ENCODE measurements around the gene SH3RF1. TPM values are rescaled to one million over a fixed set of nuclear protein-coding genes. Genes with fewer than 3 reads are reported as not detected.

Gene SH3RF1
- total RNA-seq, 2 donors from 2014 or later = 17.1 to 17.4 TPM

DNA sequence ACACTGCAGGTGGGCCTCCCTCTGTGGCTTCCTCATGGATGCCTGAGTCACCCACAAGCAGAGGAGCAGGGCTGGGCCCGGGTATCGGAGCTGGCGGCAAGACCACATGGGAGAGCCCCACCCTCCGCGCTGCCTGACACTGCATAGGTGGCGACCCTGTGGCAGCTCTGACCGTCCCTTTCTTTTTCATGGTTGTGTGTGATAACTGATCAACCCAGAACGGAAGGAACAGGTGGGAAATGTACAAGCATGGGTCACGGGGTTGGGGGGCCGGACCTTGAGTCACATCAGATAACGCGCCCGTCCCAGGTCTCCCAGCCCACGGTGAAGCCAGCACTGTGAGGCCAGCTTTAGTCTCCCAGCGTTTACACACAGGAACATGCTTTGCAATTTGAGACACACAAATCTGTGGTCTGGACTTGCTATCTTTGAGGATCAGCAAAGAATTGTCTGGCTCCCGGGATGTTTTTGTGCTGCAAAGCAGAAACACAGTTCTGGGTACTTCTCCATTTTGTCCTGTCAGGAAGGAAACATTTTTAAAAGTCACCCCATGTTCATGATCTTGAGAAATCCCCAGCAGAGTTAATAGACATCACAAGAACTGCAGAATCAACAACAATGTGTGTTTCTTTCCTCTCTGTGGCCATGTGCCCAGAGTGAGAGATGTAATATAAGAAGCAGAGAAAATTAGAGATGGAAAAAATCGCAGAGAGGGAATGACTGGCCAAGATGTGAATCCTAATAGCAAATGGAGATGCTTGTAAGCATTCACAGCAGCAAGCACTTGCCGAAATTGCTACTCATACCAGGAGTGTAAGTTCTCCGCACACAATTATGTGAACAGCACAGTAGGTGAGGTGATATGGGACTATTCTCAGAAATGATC, 190.6 kb downstream of the SH3RF1 start:
- peak in 2 of 4 donors; percentile 17 to 44 for DNase-seq
- intact Hi-C loops (cut with DNase I) = no loop called here
- peak; percentile 57 for ATAC-seq
- peaks cover 16% of the 10 kb centered on the region for H3K4me1 ChIP-seq
- H3K4me3 ChIP-seq = no peak overlapping the region
- TF ChIP-seq POLR2A (IDR thresholded peaks at IDR 0.05) (no peak), CTCF (IDR thresholded peaks at IDR 0.05) (no peak)
- 35 to 44% methylated on average over 19 of the region's 19 CpGs for WGBS, 2 donors
- no peaks in the 10 kb centered on the region for H3K9me3 ChIP-seq
- H3K36me3 ChIP-seq (replicated peaks in 1 of 2; ENCODE audit: insufficient read depth in 1 of 2, low read depth in 2 of 2) = no peaks in the 10 kb centered on the region
- peak overlapping the region in 2 of 4 donors; percentile 18 to 66 for H3K27ac ChIP-seq
- no peaks in the 10 kb centered on the region for H3K27me3 ChIP-seq

DNA sequence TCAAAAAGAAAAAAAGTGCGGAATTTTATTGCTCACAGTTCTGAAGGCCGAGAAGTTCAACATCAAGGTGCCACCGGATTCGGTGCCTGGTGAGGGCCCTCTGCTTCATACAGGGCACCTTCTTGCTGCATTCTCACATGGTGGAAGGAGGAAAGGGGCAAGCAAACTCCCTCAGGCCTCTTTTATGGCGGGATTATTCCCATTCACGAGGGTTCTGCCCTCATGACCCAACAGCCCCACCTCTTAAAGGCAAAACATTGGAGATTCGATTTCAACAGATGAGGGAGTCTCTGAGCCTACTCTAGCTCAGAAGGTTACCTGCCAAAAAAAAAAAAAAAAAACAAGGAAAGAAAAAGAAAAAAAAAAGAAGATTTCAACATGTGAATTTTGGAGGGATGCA, 196.6 kb downstream of the SH3RF1 start:
- no peak for DNase-seq
- no peak for ATAC-seq
- peaks cover 22% of the 10 kb centered on the region for H3K4me1 ChIP-seq
- intact Hi-C loops (cut with DNase I) = no loop called here
- no peaks in the 10 kb centered on the region for H3K36me3 ChIP-seq (replicated peaks in 1 of 2; ENCODE audit: insufficient read depth in 1 of 2, low read depth in 2 of 2)
- H3K4me3 ChIP-seq = no peak overlapping the region
- 88 to 92% methylated on average over 7 of the region's 7 CpGs for WGBS, 2 donors
- no peak overlapping the region for H3K27ac ChIP-seq
- H3K9me3 ChIP-seq = no peaks in the 10 kb centered on the region
- no peaks in the 10 kb centered on the region for H3K27me3 ChIP-seq
- TF ChIP-seq POLR2A (IDR thresholded peaks at IDR 0.05) (no peak), CTCF (IDR thresholded peaks at IDR 0.05) (no peak)

GRCh38 chr4:169071747-169072146, 199.0 kb downstream of the SH3RF1 start:
- DNase-seq (no peak), ATAC-seq (no peak)
- Histone ChIP-seq H3K9me3 (no peaks in the 10 kb centered on the region), H3K27ac (no peak overlapping the region), H3K27me3 (no peaks in the 10 kb centered on the region), H3K4me3 (no peak overlapping the region), H3K4me1 (peaks cover 22% of the 10 kb centered on the region), H3K36me3 (replicated peaks in 1 of 2; ENCODE audit: insufficient read depth in 1 of 2, low read depth in 2 of 2) (no peaks in the 10 kb centered on the region)
- no peak for TF ChIP-seq CTCF (IDR thresholded peaks at IDR 0.05)
- TF ChIP-seq POLR2A (IDR thresholded peaks at IDR 0.05) = no peak
- 65 to 81% methylated on average over 6 to 7 of the region's 7 CpGs for WGBS, 2 donors
- intact Hi-C loops (cut with DNase I) = no loop called here

DNA sequence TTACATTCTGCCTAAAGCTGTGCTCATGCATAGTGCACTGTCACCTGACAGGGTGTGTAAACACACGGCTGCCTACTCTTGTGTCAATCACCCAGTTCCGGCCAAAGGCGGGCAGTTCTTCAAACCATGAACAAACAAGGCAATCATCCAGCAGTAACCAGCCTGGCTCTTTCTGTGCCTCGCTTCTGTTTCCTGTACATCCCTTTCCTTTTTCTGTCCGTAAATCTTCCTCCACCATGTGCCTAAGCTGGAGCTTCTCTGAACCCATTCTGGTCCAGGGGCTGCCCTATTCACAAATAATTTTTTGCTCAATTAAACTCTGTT, 199.9 kb downstream of the SH3RF1 start:
- TF ChIP-seq CTCF (IDR thresholded peaks at IDR 0.05) (no peak), POLR2A (IDR thresholded peaks at IDR 0.05) (no peak)
- no peaks in the 10 kb centered on the region for H3K9me3 ChIP-seq
- H3K27ac ChIP-seq = peak overlapping the region in 3 of 4 donors; percentile 46 to 73 (median 71)
- intact Hi-C loops (cut with DNase I) = no loop called here
- no peaks in the 10 kb centered on the region for H3K27me3 ChIP-seq
- WGBS, 2 donors = 20 to 30% methylated on average over 5 of the region's 5 CpGs
- peak; percentile 45 for ATAC-seq
- no peaks in the 10 kb centered on the region for H3K36me3 ChIP-seq (replicated peaks in 1 of 2; ENCODE audit: insufficient read depth in 1 of 2, low read depth in 2 of 2)
- H3K4me3 ChIP-seq = no peak overlapping the region
- DNase-seq = peak; percentile 33 to 70 (median 37)
- H3K4me1 ChIP-seq = peaks cover 22% of the 10 kb centered on the region

All from body of pancreas (tissue), 4 donors.